ENCODE results near the gene TTPAL.

GRCh38 chr20:44541992-44542391 is 66.3 kb downstream of the TTPAL start:
- TF ChIP-seq CTCF (conservative IDR thresholded peaks at IDR 0.05; ENCODE audit: low read depth, low read length), result no peak
- no peak for TF ChIP-seq EZH2 (IDR thresholded peaks at IDR 0.05; ENCODE audit: low read length, unreplicated experiment)
- no peak for TF ChIP-seq EZH2phosphoT487 (IDR thresholded peaks at IDR 0.05; ENCODE audit: borderline replicate concordance, low read length)
